Mucosa of descending colon (tissue), 3 donors: ENCODE measurements around the gene SUSD3. TPM values are rescaled to one million over a fixed set of nuclear protein-coding genes. Genes with fewer than 3 reads are reported as not detected.

Source experiments
- ATAC-seq: fragments of 200-7000 bp; cut with Tn5 transposase; one replicate; pipeline ENCODE4 v1.9.1; 2020; ENCODE audit warnings: mild to moderate bottlenecking, moderate library complexity
- DNase-seq, 3 donors: peaks; one replicate each; pipeline ENCODE4 v3.0.0-alpha.2; 2020
- H3K36me3 ChIP-seq: fragments of 200-600 bp; one replicate; pipeline ENCODE4 v1.8.0; 2021; ENCODE audit warnings: low read depth, mild to moderate bottlenecking
- H3K4me1 ChIP-seq: fragments of 200-600 bp; one replicate; pipeline ENCODE4 v1.8.0; 2021; ENCODE audit warnings: low read depth, mild to moderate bottlenecking
- H3K4me3 ChIP-seq: fragments of 200-600 bp; one replicate; pipeline ENCODE4 v1.8.0; 2021; ENCODE audit warnings: mild to moderate bottlenecking
- H3K9me3 ChIP-seq: fragments of 200-600 bp; one replicate; pipeline ENCODE4 v1.8.0; 2021; ENCODE audit warnings: mild to moderate bottlenecking
- intact Hi-C, 2 donors: fragments of 100-400 bp; cut with DNase I in 1 of 2; cut with micrococcal nuclease in 1 of 2; formaldehyde crosslinking; loops; one replicate each; pipeline versions ENCODE4 v1.11.0 to v1.11.1; 2022; cut with DNase I, micrococcal nuclease
- long read RNA-seq, 2 donors: library from polyadenylated mRNA; unstranded; transcript quantifications; one replicate each; pipeline ENCODE4 v2.0.0, GENCODE V29; 2019 to 2021
- total RNA-seq, 3 donors: library from RNA; stranded (reverse); fragmentation: NEBNext Ultra II Directional in 2 of 3; extraction: Animal tissue kit (Norgen Biotek cat#: 25700) in 2 of 3; gene quantifications; one replicate each; pipeline versions ENCODE4 v1.2.1 to v1.2.4, GENCODE V29; 2021 to 2023
- TF ChIP-seq, protein P1 (sequence below): fragments of 200-600 bp; IDR thresholded peaks from one replicate; pipeline ENCODE4 v1.8.0; 2022; ENCODE audit warnings: antibody characterized with exemption, mild to moderate bottlenecking
- donor health status: DM: no; HTN: no; CAD: no; lungs with moderate emphysema.
- donor health status: DM: no; HTN: no; CAD: no.
- donor health status: DM: no; HTN: yes; CAD: no.

SUSD3 gene
- total RNA-seq = 1 to 10 TPM; 1.2 to 2.5 (median 1.8) TPM
- long read RNA-seq, donor 1, partial matches to known transcripts = 0 of 1 reads
- long read RNA-seq, donor 1, other reads (novel, unspliced or antisense) = 0 of 1 reads
- long read RNA-seq, donor 2, partial matches to known transcripts = 1 of 2 reads
- long read RNA-seq, donor 2, other reads (novel, unspliced or antisense) = 1 of 2 reads

DNA sequence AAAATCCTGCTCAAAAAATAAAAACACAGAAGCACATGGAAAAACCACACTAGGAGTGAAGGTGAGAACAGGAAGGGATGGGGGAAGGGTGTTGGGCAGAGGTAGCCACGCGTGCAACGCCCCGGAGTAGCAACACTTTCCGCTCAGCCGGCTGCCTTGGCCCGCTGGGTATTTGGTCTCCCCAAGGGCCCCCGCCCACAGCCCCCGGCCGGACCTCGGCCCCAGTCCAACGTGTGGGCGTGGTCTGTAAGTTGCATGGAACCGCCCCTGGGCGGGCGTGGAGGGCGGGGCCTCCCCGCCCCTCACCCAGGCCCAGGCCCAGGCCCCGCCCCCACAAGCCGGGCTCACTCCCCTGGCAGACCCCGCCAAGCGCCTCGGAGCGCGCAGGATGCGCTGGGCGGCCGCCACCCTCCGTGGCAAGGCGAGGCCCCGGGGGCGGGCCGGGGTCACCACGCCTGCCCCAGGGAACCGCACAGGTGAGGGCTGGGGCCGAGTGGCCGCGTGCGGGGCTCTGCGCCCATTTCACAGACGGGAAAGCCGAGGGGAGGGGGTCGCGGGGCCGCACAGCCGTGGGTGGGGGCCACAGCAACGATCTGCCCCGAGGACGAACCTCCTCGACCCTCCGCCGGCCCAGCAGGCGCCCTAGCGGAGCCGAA is at the start of gene SUSD3:
Gene SUSD3, plus strand, starts transcription at position 347 of the 656 bp plus-strand sequence. Its CDS starts 42 bp downstream, at position 389.
- intact Hi-C loops = no loop called here
- peak; percentile 76 for ATAC-seq
- TF ChIP-seq, protein P1, sequence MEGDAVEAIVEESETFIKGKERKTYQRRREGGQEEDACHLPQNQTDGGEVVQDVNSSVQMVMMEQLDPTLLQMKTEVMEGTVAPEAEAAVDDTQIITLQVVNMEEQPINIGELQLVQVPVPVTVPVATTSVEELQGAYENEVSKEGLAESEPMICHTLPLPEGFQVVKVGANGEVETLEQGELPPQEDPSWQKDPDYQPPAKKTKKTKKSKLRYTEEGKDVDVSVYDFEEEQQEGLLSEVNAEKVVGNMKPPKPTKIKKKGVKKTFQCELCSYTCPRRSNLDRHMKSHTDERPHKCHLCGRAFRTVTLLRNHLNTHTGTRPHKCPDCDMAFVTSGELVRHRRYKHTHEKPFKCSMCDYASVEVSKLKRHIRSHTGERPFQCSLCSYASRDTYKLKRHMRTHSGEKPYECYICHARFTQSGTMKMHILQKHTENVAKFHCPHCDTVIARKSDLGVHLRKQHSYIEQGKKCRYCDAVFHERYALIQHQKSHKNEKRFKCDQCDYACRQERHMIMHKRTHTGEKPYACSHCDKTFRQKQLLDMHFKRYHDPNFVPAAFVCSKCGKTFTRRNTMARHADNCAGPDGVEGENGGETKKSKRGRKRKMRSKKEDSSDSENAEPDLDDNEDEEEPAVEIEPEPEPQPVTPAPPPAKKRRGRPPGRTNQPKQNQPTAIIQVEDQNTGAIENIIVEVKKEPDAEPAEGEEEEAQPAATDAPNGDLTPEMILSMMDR = no peak

DNA sequence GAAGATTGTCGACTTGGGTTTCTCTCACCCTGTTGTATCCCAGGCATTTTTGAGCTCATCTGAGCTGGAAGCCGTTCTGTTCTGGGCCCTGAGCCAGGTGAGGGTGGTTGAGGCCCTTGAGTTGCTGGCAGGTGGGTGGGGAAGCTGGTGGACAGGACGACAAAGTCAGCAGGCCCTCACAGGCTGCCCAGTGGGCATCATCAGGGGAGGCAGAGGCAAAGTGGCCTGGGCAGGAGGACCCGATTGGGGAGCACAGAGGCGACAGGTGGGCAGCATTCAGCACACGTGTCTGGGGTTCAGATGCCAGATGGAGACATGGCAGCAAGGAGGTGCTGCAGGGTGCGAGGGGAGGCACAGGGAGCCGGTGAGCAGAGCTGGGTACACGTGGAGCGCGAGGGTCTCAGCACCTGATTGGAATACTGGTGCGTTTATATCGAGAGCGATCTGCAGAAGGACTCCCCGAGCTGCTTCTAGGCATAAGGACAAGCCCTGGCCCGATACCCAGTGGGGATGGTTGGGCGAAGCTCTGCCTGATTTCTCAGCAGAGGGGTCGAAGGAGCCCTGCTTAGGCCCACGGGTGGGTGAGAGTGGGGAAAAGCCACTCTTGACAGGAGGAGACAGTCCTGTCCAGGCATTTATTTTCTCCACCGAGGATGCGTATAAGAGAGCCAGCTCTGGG is 49.0 kb upstream of the SUSD3 start:
- H3K4me1 ChIP-seq = no peaks in the 10 kb centered on the region
- no peaks in the 10 kb centered on the region for H3K9me3 ChIP-seq
- TF ChIP-seq, protein P1 = no peak
- no peaks in the 10 kb centered on the region for H3K36me3 ChIP-seq
- no peak overlapping the region for H3K4me3 ChIP-seq
- no peak for DNase-seq
- no peak for ATAC-seq
- intact Hi-C loops = no loop called here

More for the DNA sequence above, at the start of gene SUSD3:
- peak; percentile 79 to 88 (median 79) for DNase-seq
- Histone ChIP-seq H3K36me3 (no peaks in the 10 kb centered on the region), H3K4me3 (peak within 1 kb of the TSS; percentile 24), H3K4me1 (peaks cover 30% of the 10 kb centered on the region), H3K9me3 (no peaks in the 10 kb centered on the region)

DNA sequence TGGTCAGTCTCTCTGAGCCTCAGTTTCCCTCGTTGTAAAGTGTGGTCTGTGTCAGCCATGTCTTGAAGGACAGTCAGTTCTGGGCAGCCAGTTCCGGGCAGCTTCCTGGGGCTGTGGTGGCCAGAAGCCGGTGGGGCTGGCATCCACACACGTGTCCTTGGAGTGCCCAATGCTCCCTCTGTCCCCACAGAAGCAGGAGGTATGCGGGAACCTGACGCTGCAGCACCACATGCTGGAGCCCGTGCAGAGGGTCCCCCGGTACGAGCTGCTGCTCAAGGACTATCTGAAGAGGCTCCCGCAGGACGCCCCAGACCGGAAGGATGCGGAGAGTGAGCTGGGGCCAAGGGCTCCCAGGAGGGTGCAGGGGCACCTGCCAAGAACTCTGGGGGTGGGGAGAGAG is 48.4 kb upstream of the SUSD3 start:
- no peak overlapping the region for H3K4me3 ChIP-seq
- H3K36me3 ChIP-seq = no peaks in the 10 kb centered on the region
- DNase-seq (no peak), ATAC-seq (no peak)
- no peaks in the 10 kb centered on the region for H3K9me3 ChIP-seq
- intact Hi-C loops = no loop called here
- TF ChIP-seq, protein P1 = no peak
- H3K4me1 ChIP-seq = no peaks in the 10 kb centered on the region

DNA sequence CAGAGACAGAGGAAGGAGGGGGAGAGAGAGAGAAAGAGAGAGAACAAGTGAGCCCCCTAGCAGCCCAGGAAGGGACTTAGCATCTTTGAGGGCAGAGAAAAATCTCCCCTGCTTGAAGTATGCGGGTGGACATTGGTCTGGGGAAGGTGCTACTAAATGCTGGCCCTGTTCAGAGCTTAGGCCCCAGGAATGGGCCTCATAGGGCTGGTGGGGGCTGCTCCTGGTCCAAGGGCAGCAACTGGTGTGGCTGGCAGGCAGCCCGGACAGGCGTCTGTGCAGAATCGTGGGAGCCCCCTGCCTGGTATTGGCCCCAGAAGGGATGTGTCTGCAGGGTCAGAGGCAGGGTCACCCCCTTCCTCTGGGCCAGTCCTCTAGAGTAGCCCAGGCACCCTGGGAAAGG is 47.8 kb upstream of the SUSD3 start:
- TF ChIP-seq, protein P1 = no peak
- intact Hi-C loops = no loop called here
- DNase-seq (no peak), ATAC-seq (no peak)
- no peaks in the 10 kb centered on the region for H3K9me3 ChIP-seq
- no peaks in the 10 kb centered on the region for H3K36me3 ChIP-seq
- H3K4me1 ChIP-seq = no peaks in the 10 kb centered on the region
- no peak overlapping the region for H3K4me3 ChIP-seq

DNA sequence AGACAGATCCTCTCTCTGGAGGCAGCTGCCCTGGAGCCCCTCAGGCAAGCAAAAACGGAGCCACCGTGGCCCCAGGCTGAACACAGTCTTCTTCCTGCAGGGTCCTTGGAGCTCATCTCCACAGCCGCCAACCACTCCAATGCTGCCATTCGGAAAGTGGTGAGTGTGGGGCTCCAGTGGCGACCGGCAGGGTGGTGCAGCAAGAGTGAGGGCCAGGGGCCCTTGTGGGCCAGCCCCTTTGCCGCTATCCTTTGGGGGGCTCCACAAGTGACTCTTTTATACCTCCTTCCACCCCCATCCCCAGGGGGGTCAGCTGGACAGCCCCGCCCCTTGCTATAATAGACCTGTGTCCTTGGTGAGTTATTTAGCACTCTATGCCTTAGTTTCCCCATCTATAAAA is 47.4 kb upstream of the SUSD3 start:
- H3K9me3 ChIP-seq = no peaks in the 10 kb centered on the region
- intact Hi-C loops = no loop called here
- H3K36me3 ChIP-seq = no peaks in the 10 kb centered on the region
- DNase-seq (no peak), ATAC-seq (no peak)
- no peaks in the 10 kb centered on the region for H3K4me1 ChIP-seq
- H3K4me3 ChIP-seq = no peak overlapping the region
- TF ChIP-seq, protein P1 = no peak
